Effector CD4-positive, alpha-beta T cell (primary cell): Measurements from ENCODE around the gene DIDO1.

Source experiments
- DNase-seq: peaks from one replicate; pipeline ENCODE4 v3.0.0-alpha.2; 2020
- total RNA-seq: gene quantifications from one replicate; lab custom pipeline; 2026; lab: John Stamatoyannopoulos, UW

Gene DIDO1
- total RNA-seq, result 199 reads per million, percentile 92 among the genes with 10 or more reads in this experiment

DNA sequence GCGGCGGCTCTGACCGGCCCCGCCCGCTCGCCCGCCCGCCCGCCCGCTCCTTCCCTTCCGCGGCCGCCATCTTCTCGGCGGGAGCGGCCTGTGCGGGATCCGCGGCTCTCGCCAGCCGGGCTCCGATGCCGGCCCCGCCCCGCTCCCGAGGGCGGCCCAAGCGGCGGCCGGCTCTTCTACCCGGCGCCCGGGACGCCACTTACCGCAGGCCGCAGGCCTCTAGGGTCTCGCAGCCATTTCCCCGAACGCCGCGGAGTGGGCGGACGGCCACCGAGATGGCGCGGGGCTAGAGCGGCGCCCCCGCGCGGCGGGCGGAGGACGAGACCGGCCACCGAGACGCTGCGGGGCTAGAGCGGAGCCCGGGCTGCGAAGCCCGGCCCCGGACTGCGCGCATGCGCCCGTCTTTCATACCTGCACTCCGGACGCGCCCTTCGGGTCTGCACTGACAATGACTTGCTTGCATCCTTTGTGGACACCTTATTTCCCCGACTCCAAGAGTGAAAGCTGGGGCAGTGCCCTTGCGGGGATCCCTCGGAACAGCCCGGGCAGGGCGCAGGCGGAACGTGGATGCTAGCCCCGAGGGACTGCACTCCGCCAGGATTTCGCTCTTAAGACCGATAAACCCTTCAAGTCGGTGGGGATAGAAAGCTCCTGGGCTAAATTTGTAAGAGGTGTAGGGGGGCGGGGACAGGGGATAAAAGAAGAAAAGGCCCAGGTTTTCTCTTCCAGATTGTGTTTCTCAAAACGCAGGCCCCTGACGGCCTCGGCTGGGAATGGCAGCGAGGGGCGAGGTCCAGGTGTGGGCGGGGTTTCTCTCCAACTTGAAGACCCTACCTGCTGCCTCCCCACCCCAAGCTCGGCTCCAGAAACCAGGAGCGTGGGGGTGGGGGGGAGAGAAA lies at the start of gene DIDO1:
DIDO1 (minus strand) TSS at position 277 of the 899 bp plus-strand sequence.
- DNase-seq, result peak; percentile 83

DNA sequence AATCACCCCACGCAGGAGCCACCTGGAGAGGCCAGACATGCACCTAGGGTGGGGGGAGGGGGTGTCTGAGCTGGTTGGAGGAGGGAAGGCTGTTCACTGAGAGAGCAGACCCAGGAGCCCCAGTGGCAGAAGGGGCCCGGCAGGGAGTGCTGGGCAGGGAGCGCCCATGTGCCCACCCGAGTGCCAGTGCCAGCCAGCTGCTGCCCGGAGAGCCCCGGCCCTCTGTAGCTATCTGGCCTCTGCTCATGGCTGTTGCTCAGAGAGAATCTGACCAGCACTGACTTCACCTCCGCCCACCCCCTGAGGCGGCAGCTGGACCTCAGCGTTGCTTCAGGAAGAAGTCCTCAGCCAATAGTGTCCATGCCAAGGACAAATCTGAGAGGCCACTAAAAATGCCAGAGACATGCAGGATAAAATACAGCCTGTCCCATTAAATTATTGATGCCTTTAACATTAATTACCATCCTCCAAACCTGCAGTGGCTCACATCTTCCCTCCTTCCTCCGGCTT lies 49.0 kb upstream of the DIDO1 start:
- DNase-seq, result no peak

DNA sequence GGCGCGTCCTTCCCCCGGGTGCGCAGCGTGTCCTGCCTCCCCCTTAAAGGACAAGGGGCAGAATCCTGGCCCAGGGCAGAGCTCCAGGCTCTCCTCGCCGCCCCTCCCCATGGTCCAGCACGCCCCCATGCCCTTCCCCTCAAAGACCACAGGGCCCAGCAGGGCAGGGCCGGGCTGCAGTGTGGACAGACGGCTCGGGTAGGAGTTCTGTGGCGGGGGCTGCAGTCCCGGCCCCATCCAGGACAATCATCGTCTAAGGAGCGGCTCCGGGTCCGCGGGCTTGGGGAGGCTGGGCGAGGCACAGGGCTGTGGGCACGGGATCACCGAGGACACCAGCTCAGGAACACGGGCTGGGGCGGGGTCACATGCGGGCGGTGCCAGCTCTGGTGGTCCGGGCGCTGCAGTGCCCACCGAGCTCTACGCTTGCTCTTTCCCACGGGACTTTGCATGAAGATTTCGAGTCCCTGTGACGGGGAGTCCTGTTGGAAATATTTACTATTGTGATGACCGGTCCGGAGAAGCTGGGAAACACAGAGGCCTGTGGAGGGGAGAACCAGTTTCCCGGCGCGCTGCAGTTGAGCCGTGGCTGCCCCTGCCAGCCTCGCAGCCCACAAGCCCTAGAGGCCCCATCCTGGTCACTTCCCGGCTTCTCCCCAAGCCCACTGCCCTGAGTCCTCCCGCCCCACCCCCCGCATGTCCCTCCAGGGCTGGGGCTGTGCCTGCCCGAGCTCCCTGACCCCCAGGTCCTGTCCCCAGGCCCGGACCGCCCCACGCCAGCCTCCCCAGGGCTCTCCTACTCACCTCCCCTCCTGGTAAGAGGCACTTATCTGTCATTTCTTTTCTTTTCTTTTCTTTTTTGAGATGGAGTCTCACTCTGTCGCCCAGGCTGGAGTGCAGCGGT lies 46.8 kb upstream of the DIDO1 start:
- no peak for DNase-seq

DNA sequence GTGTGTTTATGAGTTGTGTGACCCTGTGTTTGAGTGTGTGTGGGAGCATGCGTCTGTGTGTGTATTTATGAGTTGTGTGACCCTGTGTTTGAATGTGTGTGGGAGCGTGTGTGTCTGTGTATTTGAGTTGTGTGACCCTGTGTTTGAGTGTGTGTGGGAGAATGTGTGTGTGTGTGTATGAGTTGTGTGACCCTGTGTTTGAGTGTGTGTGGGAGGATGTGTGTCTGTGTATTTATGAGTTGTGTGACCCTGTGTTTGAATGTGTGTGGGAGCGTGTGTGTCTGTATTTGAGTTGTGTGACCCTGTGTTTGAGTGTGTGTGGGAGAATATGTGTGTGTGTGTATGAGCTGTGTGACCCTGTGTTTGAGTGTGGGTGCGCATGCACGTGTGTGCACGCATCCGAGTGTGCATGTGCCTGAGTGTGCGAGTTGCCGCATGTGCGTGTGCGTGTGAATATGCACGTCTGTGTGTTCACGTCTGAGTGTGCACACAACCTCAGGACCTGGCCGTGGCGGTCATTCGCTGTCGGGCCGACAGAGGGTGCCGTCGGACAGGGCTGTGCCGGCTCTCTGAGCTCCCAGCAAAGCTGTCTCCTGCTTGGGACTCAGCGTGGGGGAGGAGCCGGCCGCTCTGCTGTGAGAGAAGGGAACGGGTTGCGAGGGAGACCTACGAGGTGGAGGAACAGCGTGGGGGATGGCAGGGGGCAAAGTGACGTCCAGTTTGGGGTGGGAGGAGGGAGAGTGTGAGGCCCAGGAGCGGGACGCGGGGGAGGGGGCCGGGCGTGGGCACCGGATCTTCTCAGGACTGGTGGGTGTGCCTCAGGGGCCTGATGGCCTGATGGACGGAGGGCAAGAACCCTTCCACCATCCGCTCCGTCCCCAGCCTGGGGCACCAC lies 45.9 kb upstream of the DIDO1 start:
- DNase-seq, result peak; percentile 79

DNA sequence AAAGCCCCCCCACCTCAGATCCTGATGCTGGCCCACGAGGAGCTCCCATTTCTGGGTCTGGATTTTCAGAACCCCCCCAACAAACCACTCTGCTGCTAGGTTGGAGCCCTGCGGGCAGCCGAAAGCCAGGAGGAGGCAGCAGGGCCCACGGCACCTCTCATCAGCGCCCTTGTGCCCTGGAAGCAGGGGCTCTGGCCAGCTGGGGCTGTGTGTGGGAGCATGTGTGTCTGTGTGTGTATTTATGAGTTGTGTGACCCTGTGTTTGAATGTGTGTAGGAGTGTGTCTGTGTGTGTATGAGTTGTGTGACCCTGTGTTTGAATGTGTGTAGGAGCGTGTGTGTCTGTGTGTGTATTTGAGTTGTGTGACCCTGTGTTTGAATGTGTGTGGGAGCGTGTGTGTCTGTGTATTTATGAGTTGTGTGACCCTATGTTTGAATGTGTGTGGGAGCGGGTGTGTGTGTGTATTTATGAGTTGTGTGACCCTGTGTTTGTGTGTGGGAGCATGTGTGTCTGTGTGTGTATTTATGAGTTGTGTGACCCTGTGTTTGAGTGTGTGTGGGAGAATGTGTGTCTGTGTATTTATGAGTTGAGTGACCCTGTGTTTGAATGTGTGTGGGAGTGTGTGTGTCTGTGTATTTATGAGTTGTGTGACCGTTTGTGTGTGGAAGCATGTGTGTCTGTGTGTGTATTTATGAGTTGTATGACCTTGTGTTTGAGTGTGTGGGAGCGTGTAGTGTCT lies 45.1 kb upstream of the DIDO1 start:
- DNase-seq, result no peak

DNA sequence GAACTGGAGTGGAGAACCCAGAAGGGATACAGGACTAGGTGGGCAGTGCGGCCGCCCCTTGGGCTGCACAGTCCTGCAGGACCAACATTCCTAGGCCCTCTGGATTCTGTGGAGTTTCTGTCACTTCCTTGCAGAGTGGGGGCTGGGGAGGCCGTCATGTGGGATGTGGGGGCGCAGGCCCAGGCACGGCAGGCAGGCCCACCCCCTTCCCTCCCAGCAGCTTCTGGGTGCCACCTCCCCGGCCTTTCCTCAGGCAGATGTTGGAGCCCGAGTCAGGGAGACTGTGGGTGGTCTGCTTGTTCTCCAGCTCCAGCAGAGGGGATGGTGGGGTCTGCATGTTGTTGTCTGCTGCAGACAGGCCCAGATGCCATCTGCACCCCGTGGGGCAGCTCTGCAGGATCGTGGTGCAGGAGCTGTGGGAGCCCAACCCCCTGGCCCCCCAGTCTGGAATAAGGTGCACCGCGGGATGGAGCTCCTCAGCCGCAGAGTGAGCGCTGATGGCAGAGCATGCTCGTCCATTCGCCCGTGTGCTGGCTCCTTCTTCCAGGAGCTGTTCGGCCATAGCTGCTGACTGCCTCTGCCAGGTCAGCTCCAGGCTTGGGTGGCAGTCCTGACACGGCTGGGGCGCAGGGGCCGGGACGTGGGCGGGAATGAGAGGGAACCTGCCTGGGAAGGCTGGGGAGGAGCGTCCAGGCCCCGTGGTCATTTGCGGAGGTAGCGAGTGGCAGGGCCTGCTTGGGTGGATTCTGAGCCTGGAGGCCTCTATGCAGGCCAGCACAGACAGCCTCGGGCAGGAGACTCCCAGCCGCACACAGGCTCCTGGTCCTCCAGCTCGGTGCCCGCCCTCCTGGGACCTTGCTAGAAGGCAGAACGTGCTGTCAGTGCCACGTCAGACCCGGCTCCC lies 44.3 kb upstream of the DIDO1 start:
- DNase-seq, result no peak

DNA sequence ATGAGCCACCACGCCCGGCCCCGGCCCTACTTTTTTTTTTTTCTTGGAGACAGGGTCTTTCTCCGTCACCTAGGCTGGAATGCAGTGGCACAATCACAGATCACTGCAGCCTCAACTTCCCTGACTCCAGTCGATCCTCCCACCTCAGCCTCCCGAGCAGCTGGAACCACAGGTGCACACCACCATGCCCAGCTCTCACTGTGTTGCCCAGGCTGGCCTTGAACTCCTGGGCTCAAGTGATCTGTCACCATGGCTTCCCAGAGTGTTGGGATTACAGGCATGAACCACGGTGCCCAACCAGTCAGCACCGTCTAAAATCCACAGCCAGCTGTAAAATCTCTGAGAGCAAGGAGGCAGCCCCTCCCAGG lies 43.6 kb upstream of the DIDO1 start:
- DNase-seq, result no peak

DNA sequence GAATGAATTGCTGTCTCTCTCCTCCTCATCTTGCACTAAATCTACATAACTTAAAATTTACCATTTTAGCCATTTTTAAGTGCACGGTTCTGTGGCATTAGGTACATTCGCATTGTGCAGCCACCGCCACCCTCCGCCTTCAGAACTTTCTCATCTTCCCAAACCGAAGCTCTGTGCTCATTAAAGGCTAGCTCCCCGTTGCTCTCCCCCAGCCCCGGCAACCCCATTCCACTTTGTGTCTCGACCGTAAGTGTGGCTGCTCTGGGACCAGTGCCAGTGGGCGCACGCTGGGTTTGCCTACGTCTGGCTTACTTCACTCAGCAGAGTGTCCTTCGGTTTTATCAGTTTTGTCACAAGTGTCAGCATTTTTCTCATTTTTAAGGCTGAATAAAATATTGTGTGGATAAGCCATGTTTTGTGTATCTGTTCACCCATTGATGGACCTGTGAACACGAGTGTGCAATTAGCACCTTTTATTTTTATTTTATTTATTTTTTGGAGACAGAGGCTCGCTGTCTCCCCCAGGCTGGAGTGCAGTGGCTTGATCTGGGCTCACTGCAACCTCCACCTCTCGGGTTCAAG lies 43.0 kb upstream of the DIDO1 start:
- no peak for DNase-seq

DNA sequence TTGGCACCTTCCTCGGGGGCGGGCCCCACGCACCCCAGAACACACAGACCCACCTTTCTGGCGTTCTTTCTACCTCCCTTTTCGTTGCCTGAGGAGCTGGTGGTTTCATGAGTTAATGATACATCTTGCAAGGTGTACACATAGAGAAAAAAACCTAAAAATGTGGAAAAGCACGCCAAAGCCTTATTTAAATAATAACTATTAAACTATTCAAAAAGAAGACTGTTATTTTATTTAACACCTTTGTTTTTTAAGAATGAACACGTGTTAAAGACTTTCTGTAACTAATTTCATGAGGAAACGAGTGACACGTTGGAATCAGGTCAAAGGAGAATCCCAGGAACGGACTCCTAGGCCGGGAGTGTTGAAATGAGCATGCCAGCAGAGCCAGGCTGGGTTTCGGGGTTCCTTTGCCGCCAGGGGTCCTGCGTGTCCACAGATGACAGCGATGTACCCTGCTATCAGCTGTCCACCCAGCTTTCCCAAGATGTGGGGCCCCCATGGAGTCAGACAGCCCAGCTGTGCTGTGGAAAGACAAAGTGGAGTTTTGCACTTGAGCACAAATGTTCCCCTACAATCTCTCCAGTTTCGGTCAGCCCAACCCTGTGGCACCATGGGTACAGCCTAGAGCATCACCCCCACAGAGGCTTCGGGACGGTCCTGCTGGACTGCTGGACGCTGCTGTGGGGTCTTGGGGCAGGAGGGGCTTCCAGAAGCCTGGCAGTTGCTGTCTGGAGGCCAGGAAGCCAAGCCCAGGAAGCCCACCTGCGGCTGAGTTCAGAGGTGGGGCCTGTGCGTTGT lies 42.3 kb upstream of the DIDO1 start:
- no peak for DNase-seq

DNA sequence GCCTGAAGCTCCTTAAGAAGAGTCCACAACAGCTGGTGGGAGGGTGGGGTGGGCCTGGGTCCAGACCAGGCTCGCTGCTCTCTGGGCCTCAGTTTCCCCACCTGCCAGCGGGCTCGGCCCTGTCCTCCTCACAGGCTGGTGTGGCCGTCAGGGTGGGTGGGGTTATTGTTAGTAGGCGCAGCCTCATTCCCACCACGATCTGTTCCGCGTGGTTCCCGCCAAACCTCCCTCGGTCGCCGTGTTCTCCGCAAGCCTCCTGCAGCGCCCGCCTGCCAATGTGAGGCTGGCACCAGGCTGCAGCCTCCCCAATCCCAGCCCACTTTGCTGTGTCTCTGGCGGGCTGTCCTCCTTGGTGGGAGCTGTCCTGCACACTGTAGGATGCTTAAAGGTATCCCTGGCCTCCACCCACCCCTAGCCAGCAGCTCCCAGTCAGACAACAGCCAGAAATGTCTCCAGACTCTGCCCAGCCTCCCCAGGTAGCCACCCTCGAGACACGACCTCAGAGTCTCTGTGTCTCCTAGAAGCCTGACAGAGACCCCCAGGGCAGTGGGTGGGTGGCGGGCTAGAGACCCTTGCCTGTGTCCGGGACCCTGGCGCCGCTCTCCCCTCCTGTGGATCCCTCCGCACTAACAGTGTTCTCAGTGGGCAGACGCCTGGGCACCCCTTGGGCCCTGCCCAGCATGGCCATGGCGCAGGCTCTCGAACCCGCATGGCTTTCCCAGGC lies 41.5 kb upstream of the DIDO1 start:
- DNase-seq, result no peak

DNA sequence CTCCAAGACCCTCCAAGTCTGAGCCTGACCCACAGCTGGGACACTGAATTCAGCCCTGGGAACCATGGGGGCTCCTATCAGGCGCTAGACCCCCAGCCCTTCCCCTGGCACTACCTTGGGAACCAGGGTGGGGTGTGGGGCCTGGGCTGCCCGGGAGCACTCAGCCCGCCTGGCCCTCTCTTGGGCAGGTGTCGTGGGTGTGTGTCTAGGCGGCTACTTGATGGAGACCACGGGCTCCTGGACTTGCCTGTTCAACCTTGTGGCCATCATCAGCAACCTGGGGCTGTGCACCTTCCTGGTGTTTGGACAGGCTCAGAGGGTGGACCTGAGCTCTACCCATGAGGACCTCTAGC lies 40.8 kb upstream of the DIDO1 start:
- DNase-seq, result no peak

DNA sequence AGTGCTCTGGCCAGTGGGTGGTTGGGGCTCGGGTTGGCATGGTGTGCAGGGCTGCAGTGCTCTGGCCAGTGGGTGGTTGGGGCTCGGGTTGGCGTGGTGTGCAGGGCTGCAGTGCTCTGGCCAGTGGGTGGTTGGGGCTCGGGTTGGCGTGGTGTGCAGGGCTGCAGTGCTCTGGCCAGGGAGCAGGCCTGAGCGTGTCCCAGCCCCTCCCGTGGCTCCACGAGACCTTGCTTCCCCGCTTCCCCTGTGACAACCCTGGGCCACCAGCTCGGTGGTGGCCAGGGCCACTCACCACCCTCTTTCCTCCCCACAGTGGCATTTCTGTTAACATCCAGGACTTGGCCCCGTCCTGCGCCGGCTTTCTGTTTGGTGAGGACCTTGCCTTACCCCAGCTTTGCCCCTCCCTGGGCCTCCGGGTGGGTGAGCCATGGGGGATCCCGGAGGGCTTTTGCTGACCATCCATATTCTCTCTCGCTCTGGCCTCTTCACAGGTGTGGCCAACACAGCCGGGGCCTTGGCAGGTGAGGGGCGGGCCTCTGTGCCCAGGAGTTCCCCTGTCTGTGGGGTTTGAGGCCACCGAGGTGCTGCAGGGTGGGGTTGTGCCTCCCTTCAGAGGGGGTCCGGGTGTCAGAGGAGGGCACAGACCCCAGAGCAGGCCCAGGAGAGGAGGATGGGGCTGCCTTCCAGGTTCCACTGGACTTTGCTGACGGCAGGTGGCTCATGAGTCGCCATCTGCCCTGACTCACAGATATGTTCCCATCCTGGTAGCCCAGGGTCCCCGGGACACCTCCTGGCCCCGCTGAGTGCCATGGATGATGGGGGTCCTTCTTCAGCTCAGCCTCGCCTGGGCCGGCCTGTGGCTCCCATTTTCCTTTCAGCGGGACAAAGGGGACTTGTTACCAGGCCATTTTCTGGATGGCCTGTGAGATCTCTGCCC lies 40.2 kb upstream of the DIDO1 start:
- DNase-seq, result no peak

DNA sequence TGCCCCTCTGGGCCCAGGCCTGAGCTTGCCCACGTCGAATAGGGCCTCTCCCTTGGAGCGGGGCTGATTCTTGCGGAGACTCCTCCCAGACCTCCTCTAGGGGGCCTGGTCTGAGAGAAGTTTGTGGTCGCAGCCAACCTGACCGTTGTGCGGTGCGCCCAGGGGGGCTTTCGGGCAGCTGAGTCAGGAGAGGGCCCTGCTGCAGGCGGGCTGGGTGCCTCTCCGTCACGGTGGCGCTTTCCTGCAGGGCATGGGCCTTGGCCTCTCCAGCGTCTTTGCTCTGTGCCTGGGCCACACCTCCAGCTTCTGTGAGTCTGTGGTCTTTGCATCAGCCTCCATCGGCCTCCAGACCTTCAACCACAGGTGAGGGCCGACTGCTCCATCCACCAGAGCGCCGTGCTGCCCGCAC lies 39.1 kb upstream of the DIDO1 start:
- DNase-seq, result no peak

DNA sequence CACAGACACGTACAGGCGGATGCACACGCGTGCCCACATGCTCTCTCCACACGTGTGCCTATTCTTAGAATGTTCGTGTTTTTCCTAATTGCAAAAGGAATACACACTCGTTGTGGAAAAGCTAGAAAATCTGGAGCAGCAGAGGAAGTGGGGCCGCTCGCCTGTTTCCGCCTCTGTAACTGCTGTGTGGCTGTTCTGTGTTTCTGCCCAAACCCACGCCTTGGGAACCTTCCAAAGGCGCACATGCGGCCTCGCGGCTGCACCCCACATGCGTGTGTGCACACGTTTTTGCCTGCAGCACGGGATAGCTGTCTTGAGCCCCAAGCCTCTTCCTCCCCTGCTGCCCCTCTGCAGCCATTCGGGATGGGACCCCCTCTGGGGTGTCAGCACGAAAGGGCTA lies 38.4 kb upstream of the DIDO1 start:
- DNase-seq, result no peak

DNA sequence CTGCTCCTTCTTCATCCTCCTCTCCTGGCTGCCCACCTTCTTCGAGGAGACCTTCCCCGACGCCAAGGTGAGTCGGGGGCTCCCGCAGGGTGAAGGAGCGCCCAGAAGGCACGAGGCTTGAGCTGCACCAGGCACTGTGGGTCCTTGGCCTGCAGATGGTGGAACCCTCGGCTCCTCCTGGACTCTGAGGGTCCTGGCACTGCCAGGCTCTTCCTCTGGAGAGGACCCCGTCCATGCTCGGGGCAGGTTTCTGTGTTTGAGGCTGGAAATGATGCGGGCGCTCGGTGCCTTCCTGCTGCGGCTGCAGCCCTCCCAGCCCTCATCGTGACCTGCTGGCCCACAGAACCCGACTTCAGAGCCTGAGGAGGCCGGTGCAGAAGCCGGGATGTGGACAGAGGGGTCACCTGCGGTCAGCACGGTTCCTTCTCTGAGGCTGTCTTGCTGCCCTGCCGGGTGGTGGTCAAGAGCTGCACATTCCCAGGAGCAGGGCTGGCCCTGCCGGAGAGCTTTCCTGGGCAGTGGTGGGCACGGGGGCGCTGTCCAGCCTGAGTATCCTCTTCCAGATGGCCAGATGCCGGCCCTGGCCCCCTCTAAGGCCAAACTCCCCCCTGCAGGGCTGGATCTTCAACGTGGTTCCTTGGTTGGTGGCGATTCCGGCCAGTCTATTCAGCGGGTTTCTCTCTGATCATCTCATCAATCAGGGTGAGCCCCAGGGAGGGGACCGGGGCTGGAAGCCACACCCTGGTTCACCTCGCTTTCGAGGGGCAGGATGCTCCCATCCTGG lies 37.5 kb upstream of the DIDO1 start:
- DNase-seq, result no peak

DNA sequence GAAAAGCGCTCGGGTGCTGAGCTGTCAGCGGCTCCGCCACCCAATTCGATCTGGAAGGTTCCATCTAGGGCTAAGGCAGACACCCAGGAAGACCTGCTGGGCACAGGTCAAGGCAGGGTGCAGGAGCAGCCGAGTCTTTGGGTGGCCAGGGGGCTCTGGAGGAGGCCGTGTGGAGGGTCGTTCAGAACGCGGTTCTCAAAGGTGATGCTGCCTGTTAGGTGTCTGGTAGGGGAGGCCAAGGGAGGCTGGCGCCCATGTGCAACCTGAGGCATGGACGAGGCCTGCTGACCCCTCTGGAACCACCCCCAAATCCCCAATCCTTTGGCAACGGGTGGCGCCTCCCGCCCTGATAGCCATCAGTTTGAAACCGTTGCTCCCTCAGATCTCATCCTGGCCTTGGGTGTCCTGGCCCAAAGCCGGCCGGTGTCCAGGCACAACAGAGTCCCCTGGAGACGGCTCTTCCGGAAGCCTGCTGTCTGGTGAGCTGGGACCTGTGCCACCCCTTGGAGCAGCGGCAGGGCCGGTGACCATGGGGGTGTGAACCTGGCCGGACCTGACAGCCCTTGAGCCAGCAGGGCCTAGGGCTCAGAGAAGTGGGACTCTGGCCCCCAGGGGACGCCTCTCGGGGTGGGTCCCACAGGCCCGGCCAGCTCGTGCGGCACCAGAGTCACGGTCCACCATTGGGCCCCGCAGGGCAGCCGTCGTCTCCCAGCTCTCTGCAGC lies 36.7 kb upstream of the DIDO1 start:
- DNase-seq, result no peak
